GM13977 (cell line): ENCODE data around the gene SSX2IP.

ENCODE experiments used
- DNase-seq: peaks from one replicate; pipeline ENCODE4 v3.0.0; 2012; ENCODE audit warnings: low spot score
- in situ Hi-C: fragments of 300-500 bp; cut with MboI; formaldehyde crosslinking; loops from one replicate; pipeline ENCODE4 v1.12.0; 2022; ENCODE audit warnings: low sequenced_read_pairs, low pct_unique_long_range_greater_than_20kb, mixed read lengths, inconsistent platforms; ENCODE audit not compliant: unreplicated experiment
- TF ChIP-seq, protein P1 (sequence below): IDR thresholded peaks from 2 replicates; pipeline ENCODE4 v1.5.1; 2012; ENCODE audit warnings: mild to moderate bottlenecking, control low read depth; ENCODE audit not compliant: insufficient read depth; ENCODE audit errors: extremely low read depth, missing control alignments

SSX2IP gene

DNA sequence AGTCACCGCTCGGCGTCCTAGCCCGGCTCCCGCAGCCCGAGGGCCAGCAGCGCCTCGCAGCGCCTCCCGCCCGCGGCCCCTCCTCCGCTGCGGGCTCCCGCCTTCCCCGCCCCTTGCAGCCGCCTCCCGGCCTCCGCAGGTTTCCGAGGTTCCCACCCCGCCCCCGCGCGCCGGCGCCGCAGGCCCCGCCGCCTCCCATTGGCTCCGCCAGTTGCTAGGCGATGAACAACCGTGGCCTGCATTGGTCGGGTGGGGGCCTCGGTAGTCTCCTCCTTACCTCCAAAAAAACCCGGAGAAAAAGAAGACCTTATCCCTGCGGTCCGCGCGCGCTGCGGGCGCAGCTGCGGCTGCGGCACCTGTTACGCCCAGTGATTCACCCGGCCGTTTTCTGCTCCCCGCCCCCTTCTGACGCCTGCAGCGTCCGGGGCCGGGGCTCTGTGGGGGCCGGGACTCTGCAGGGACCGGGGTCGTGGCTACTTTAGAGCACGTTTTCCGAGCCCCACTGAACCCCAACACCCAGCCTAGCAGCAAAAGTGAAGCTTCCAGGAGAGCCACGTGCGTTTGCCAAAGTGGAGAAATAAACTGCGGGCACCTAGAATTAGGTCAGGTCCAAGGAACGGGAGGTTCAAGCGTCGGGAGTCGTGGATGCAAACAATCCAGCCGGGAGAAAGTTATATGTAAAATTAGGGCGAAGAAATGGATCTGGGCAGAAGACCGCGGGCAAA lies at the start of gene SSX2IP:
Gene SSX2IP, minus strand, starts transcription at position 65 of the 725 bp plus-strand sequence. CDS start 19,242 bp downstream, outside the sequence.
- in situ Hi-C loops = no loop called here
- TF ChIP-seq, protein P1, sequence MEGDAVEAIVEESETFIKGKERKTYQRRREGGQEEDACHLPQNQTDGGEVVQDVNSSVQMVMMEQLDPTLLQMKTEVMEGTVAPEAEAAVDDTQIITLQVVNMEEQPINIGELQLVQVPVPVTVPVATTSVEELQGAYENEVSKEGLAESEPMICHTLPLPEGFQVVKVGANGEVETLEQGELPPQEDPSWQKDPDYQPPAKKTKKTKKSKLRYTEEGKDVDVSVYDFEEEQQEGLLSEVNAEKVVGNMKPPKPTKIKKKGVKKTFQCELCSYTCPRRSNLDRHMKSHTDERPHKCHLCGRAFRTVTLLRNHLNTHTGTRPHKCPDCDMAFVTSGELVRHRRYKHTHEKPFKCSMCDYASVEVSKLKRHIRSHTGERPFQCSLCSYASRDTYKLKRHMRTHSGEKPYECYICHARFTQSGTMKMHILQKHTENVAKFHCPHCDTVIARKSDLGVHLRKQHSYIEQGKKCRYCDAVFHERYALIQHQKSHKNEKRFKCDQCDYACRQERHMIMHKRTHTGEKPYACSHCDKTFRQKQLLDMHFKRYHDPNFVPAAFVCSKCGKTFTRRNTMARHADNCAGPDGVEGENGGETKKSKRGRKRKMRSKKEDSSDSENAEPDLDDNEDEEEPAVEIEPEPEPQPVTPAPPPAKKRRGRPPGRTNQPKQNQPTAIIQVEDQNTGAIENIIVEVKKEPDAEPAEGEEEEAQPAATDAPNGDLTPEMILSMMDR = no peak
- DNase-seq = peak; percentile 97

DNA sequence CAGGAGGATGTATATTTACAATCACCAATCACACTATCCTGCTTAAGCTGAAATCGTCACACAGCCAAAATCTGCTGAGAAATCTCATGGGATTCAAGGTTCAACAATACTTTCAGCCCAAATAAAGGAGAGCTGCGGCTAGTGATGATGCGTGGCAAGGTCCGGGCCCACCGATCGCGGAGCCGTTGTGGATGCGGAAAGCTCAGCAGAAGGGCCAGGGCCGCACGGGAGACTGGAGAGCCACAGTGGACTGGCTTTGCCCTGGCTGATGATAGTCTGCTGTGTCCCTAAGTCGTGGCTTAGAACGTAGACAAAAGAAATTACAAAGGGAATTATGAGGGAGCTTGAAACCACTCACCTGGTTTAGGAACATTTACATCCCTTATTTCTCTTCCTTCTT lies 48.0 kb upstream of the SSX2IP start:
- TF ChIP-seq, protein P1 = no peak
- DNase-seq = no peak
- in situ Hi-C loops = no loop called here

DNA sequence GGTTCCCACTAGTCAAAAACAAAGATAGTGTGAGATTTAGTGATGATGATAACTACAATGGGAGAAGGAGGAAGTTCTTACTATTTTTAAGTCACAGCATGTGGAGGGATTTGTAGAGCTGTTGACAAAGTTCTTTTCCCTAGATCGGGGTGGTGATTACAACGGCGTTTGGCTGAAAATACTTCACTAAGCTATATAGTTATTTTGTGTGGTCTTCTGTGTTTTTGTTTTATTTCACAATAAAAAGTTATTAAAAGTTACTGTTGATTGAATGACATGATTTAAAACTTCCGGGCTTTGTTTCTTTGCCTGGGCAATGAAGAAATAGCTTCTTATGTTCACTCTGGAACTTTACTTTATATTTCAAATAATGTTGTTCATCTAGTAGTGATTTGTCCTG lies 47.3 kb upstream of the SSX2IP start:
- no peak for DNase-seq
- TF ChIP-seq, protein P1 = no peak
- in situ Hi-C loops = no loop called here

GRCh38 chr1:84736944-84737343 lies 46.7 kb upstream of the SSX2IP start:
- no peak for DNase-seq
- TF ChIP-seq, protein P1 = no peak
- in situ Hi-C loops = no loop called here

GRCh38 chr1:84736445-84736844 lies 46.2 kb upstream of the SSX2IP start:
- TF ChIP-seq, protein P1 = no peak
- in situ Hi-C loops = no loop called here
- no peak for DNase-seq

- DNase-seq = no peak
- in situ Hi-C loops = no loop called here
- TF ChIP-seq, protein P1 = no peak
Observed at GRCh38 chr1:84735483-84735882, 45.2 kb upstream of the SSX2IP start.
